HepG2 (cell line): ENCODE data around the gene HP1BP3. TPM values are rescaled to one million over a fixed set of nuclear protein-coding genes. Genes with fewer than 3 reads are reported as not detected.

ENCODE experiments used
- ATAC-seq: fragments of 200-7000 bp; cut with Tn5 transposase; 3 replicates; pipeline ENCODE4 v1.9.1; 2020; ENCODE audit warnings: mild to moderate bottlenecking, moderate library complexity
- BruUV-seq: library from RNA; stranded (reverse); fragments of 400-500 nt; replicated peaks from 2 replicates; lab custom pipeline; 2021; lab: Mats Ljungman, UMichigan
- CTCF ChIA-PET: fragments of 300-600 bp; formaldehyde crosslinking; extraction: SDS; loops from one replicate; lab custom pipeline; 2021; ENCODE audit warnings: low total read pairs, inconsistent platforms, low intra/inter-chr PET ratio; lab: Yijun Ruan, JAX
- POLR2A ChIA-PET: fragments of 350-600 bp; sonication (Branson Sonifier 250); formaldehyde crosslinking; loops from one replicate; lab custom pipeline; 2020; ENCODE audit warnings: antibody characterized with exemption, inconsistent platforms; lab: Yijun Ruan, JAX
- DNase-seq: peaks from one replicate; pipeline ENCODE4 v3.0.0-alpha.2; 2015; ENCODE audit warnings: low spot score
- FAIRE-seq: peaks from 3 replicates; lab custom pipeline; 2011; peaks lifted over from hg19 to GRCh38; lab: Jason Lieb, UNC
- H2AFZ ChIP-seq: one replicate; pipeline ENCODE4 v1.6.1; 2011; ENCODE audit warnings: low read length, inconsistent platforms
- H3K27ac ChIP-seq: fragments of 300-600 bp; 3 replicates; pipeline ENCODE4 v1.8.0; 2011; ENCODE audit warnings: mixed run types, mild to moderate bottlenecking, mixed read lengths, low read length, inconsistent platforms; ENCODE audit not compliant: insufficient read depth; ENCODE audit errors: extremely low read length
- H3K27me3 ChIP-seq, 2 experiments: fragments of 200-600 bp in 1 of 2; 2 replicates in 1 of 2; 3 replicates in 1 of 2; pipeline versions ENCODE4 v1.6.0 to v1.8.0; 2011; ENCODE audit warnings: low read length in 2 of 2, mild to moderate bottlenecking in 2 of 2, moderate library complexity in 2 of 2, inconsistent platforms in 1 of 2; ENCODE audit not compliant: insufficient read depth in 2 of 2, control insufficient read depth in 1 of 2
- H3K36me3 ChIP-seq, 2 experiments: fragments of 200-600 bp in 1 of 2; replicated peaks in 1 of 2; 2 replicates in 1 of 2; 3 replicates in 1 of 2; pipeline versions ENCODE4 v1.5.1 to v1.8.0; 2011; ENCODE audit warnings: low read length in 2 of 2, inconsistent platforms in 1 of 2; ENCODE audit not compliant: insufficient read depth in 2 of 2, control insufficient read depth in 1 of 2
- H3K4me1 ChIP-seq: 2 replicates; pipeline ENCODE4 v1.5.1; 2012; ENCODE audit warnings: low read length, inconsistent platforms; ENCODE audit not compliant: insufficient read depth
- H3K4me2 ChIP-seq: 2 replicates; pipeline ENCODE4 v1.6.0; 2011; ENCODE audit warnings: low read depth, low read length, inconsistent platforms
- H3K4me3 ChIP-seq, 3 experiments: fragments of 200-600 bp in 1 of 3; sonication (generic), shearing (Covaris generic) in 1 of 3; replicated peaks in 1 of 3; 2 replicates each; pipeline ENCODE4 v1.5.1; 2011 to 2016; ENCODE audit warnings: low read length in 3 of 3, inconsistent platforms in 2 of 3, low read depth in 2 of 3, mild to moderate bottlenecking in 2 of 3, control low read depth in 1 of 3, mixed read lengths in 1 of 3; ENCODE audit not compliant: insufficient read depth in 1 of 3
- H3K79me2 ChIP-seq: one replicate; pipeline ENCODE4 v1.6.1; 2011; ENCODE audit warnings: low read length, inconsistent platforms; ENCODE audit not compliant: insufficient read depth
- H3K9ac ChIP-seq: 2 replicates; pipeline ENCODE4 v1.6.0; 2011; ENCODE audit warnings: mild to moderate bottlenecking, low read depth, low read length, inconsistent platforms; ENCODE audit not compliant: insufficient read depth
- H3K9me3 ChIP-seq: 2 replicates; pipeline ENCODE4 v1.5.1; 2012; ENCODE audit warnings: mild to moderate bottlenecking, low read length
- H4K20me1 ChIP-seq: 2 replicates; pipeline ENCODE4 v1.6.0; 2011; ENCODE audit warnings: inconsistent platforms, mild to moderate bottlenecking, low read length, moderate library complexity; ENCODE audit not compliant: insufficient read depth
- BCL3 ChIP-seq: sonication (generic); formaldehyde crosslinking; IDR thresholded peaks from 2 replicates; pipeline ENCODE4 v1.5.1; 2020; ENCODE audit warnings: mild to moderate bottlenecking, missing genetic modification reagents, moderate library complexity
- KDM5B ChIP-seq: sonication (generic); formaldehyde crosslinking; IDR thresholded peaks from 2 replicates; pipeline ENCODE4 v1.4.0; 2020; ENCODE audit warnings: missing genetic modification reagents, mild to moderate bottlenecking, borderline replicate concordance
- KLF15 ChIP-seq: sonication (generic); formaldehyde crosslinking; IDR thresholded peaks from 2 replicates; pipeline ENCODE4 v1.8.1; 2023; ENCODE audit warnings: borderline replicate concordance, mild to moderate bottlenecking, inconsistent platforms, missing genetic modification reagents, mixed read lengths
- TFAP4 ChIP-seq: sonication (generic); IDR thresholded peaks from 2 replicates; pipeline ENCODE4 v1.6.1; 2016; ENCODE audit warnings: low read depth, borderline replicate concordance
- ZBTB4 ChIP-seq: sonication (generic); formaldehyde crosslinking; IDR thresholded peaks from 2 replicates; pipeline ENCODE4 v1.4.0; 2020; ENCODE audit warnings: missing genetic modification reagents, mild to moderate bottlenecking, borderline replicate concordance
- ZNF12 ChIP-seq: sonication (generic); formaldehyde crosslinking; IDR thresholded peaks from 2 replicates; pipeline ENCODE4 v1.5.0; 2020; ENCODE audit warnings: missing genetic modification reagents
- ZNF546 ChIP-seq: sonication (generic); formaldehyde crosslinking; conservative IDR thresholded peaks from 2 replicates; pipeline ENCODE4 v1.8.1; 2023; ENCODE audit warnings: mild to moderate bottlenecking, missing genetic modification reagents
- ZNF75D ChIP-seq: sonication (generic); formaldehyde crosslinking; IDR thresholded peaks from 2 replicates; pipeline ENCODE4 v1.8.1; 2023; ENCODE audit warnings: missing genetic modification reagents, mild to moderate bottlenecking, borderline replicate concordance
- ZNF761 ChIP-seq: sonication (generic); formaldehyde crosslinking; conservative IDR thresholded peaks from 2 replicates; pipeline ENCODE4 v1.4.0; 2020; ENCODE audit warnings: mild to moderate bottlenecking, missing genetic modification reagents
- WGBS: methylation state at CpG from one replicate; pipeline ENCODE4 v1.1.6; 2017; ENCODE audit warnings: low lambda C conversion rate; 5-methylcytosine and 5-hydroxymethylcytosine counted together
- in situ Hi-C: cut with HindIII; loops from 2 replicates; pipeline ENCODE4 v1.10.0; 2017; ENCODE audit warnings: low pct_unique_long_range_greater_than_20kb; ENCODE audit not compliant: extremely low pct_ligation_motif_present
- intact Hi-C: fragments of 100-400 bp; cut with micrococcal nuclease; formaldehyde crosslinking; loops from one replicate; pipeline ENCODE4 v1.10.0; 2022; ENCODE audit not compliant: unreplicated experiment
- polyA plus RNA-seq, 8 experiments: library from polyadenylated mRNA; depleted of rRNA in 3 of 8; stranded (reverse) in 7 of 8; unstranded in 1 of 8; fragments of >200 nt; fragmentation: Illumina TruSeq in 4 of 8; extraction: Trizol in 4 of 8; gene quantifications; 2 replicates each; pipeline versions ENCODE4 v1.2.1 to v1.2.3, GENCODE V29; 2011 to 2016; ENCODE audit warnings: low read depth in 4 of 8, missing spikeins in 1 of 8, mixed read lengths in 1 of 8; ENCODE audit not compliant: insufficient read depth in 1 of 8
- total RNA-seq, 5 experiments: library from RNA; depleted of rRNA; stranded (reverse); fragments of >200 nt; fragmentation: Illumina TruSeq; extraction: Trizol; gene quantifications; 2 replicates each; pipeline ENCODE4 v1.2.3, GENCODE V29; 2016; ENCODE audit warnings: low read depth in 1 of 5

Gene HP1BP3
- total and polyA plus RNA-seq, 2 of the 13 experiments (the other 11 are each of a cell fraction or from before 2014, with no cell fraction given), result 98.5 to 137 TPM

GRCh38 chr1:20811916-20812315 is 24.8 kb upstream of the HP1BP3 start:
- in situ Hi-C loops, result no loop called here
- H2AFZ ChIP-seq, result no peak overlapping the region
- CTCF ChIA-PET, result no interaction called here
- TF ChIP-seq BCL3 (CRISPR knock-in tag), result no peak
- TF ChIP-seq ZNF12 (CRISPR knock-in tag), result no peak
- TF ChIP-seq ZNF761 (CRISPR knock-in tag), result no peak
- TF ChIP-seq KDM5B (CRISPR knock-in tag), result no peak
- no peak for TF ChIP-seq TFAP4
- TF ChIP-seq ZNF546, result no peak
- no peak for TF ChIP-seq ZNF75D (CRISPR knock-in tag)
- TF ChIP-seq KLF15, result no peak
- no peak for TF ChIP-seq ZBTB4 (CRISPR knock-in tag)
- no peak for DNase-seq
- no peak for ATAC-seq
- POLR2A ChIA-PET, result no interaction called here
- no peak overlapping the region for H3K4me2 ChIP-seq
- peaks cover 13% of the 10 kb centered on the region for H3K4me1 ChIP-seq
- H3K36me3 ChIP-seq, result peaks cover 0 to 12% of the 10 kb centered on the region in 2 experiments; a peak in 2 of 5 replicates
- H4K20me1 ChIP-seq, result no peaks in the 10 kb centered on the region
- BruUV-seq, result no TSS peak
- H3K4me3 ChIP-seq, result no peak overlapping the region
- H3K27ac ChIP-seq, result no peak overlapping the region
- no peaks in the 10 kb centered on the region for H3K27me3 ChIP-seq
- intact Hi-C loops, result no loop called here
- 89% methylated on average over 5 of the region's 5 CpGs for WGBS
- H3K9ac ChIP-seq, result no peak overlapping the region
- no peaks in the 10 kb centered on the region for H3K9me3 ChIP-seq
- FAIRE-seq, result no peak
- H3K79me2 ChIP-seq, result no peaks in the 10 kb centered on the region
